Kidney epithelial cell (primary cell): ENCODE results near the gene TJP3. TPM values are rescaled to one million over a fixed set of nuclear protein-coding genes. Genes with fewer than 3 reads are reported as not detected.
A peak's percentile ranks its signal among the peaks of the same experiment; 100 is the strongest.
"Not testable (repeated sequence)": the region's sequence is repeated elsewhere in the genome, so short reads cannot be mapped to it uniquely, and the experiment has no call there.

Experiments used
- DNase-seq: peaks from one replicate; pipeline ENCODE4 v3.0.0-alpha.2; 2010; ENCODE audit warnings: low read depth
- H3K27me3 ChIP-seq: 2 replicates; pipeline ENCODE4 v1.6.0; 2011; ENCODE audit warnings: low read length; ENCODE audit not compliant: control insufficient read depth, insufficient read depth
- H3K36me3 ChIP-seq: 2 replicates; pipeline ENCODE4 v1.5.1; 2011; ENCODE audit warnings: low read length; ENCODE audit not compliant: control insufficient read depth, insufficient read depth
- H3K4me3 ChIP-seq: 2 replicates; pipeline ENCODE4 v1.5.1; 2011; ENCODE audit warnings: low read depth, mild to moderate bottlenecking, control low read depth, low read length
- total RNA-seq: library from RNA; depleted of rRNA; stranded (reverse); fragments of >200 nt; gene quantifications from 2 replicates; pipeline ENCODE4 v1.2.3, GENCODE V29; 2015
- TF ChIP-seq, protein P1 (sequence below): IDR thresholded peaks from 2 replicates; pipeline ENCODE4 v1.5.1; 2011; ENCODE audit warnings: mild to moderate bottlenecking, moderate library complexity, low read length, control low read depth, inconsistent platforms; ENCODE audit not compliant: insufficient read depth, poor library complexity, severe bottlenecking

TJP3 gene
- total RNA-seq, 1 donor from 2014 or later, result 1.7 TPM

DNA sequence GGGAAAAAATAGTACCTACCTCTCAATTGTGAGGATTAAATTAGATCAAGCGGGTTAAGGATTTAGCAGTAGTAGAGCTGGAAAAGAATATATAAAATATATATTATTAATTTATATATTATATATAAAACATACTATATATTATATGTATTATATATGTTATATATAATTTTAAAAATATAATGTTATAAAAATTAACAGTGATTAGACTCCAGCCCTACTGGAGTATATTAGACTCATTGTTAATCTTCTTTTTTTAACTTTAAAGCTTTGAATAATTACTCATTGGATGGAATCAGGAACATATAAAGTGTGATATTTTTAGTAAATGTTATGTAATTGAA is 53.9 kb downstream of the TJP3 start:
- no peak for DNase-seq
- TF ChIP-seq, protein P1, sequence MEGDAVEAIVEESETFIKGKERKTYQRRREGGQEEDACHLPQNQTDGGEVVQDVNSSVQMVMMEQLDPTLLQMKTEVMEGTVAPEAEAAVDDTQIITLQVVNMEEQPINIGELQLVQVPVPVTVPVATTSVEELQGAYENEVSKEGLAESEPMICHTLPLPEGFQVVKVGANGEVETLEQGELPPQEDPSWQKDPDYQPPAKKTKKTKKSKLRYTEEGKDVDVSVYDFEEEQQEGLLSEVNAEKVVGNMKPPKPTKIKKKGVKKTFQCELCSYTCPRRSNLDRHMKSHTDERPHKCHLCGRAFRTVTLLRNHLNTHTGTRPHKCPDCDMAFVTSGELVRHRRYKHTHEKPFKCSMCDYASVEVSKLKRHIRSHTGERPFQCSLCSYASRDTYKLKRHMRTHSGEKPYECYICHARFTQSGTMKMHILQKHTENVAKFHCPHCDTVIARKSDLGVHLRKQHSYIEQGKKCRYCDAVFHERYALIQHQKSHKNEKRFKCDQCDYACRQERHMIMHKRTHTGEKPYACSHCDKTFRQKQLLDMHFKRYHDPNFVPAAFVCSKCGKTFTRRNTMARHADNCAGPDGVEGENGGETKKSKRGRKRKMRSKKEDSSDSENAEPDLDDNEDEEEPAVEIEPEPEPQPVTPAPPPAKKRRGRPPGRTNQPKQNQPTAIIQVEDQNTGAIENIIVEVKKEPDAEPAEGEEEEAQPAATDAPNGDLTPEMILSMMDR, result no peak
- H3K36me3 ChIP-seq, result no peaks in the 10 kb centered on the region
- no peaks in the 10 kb centered on the region for H3K27me3 ChIP-seq
- peak overlapping the region; percentile 89 for H3K4me3 ChIP-seq

DNA sequence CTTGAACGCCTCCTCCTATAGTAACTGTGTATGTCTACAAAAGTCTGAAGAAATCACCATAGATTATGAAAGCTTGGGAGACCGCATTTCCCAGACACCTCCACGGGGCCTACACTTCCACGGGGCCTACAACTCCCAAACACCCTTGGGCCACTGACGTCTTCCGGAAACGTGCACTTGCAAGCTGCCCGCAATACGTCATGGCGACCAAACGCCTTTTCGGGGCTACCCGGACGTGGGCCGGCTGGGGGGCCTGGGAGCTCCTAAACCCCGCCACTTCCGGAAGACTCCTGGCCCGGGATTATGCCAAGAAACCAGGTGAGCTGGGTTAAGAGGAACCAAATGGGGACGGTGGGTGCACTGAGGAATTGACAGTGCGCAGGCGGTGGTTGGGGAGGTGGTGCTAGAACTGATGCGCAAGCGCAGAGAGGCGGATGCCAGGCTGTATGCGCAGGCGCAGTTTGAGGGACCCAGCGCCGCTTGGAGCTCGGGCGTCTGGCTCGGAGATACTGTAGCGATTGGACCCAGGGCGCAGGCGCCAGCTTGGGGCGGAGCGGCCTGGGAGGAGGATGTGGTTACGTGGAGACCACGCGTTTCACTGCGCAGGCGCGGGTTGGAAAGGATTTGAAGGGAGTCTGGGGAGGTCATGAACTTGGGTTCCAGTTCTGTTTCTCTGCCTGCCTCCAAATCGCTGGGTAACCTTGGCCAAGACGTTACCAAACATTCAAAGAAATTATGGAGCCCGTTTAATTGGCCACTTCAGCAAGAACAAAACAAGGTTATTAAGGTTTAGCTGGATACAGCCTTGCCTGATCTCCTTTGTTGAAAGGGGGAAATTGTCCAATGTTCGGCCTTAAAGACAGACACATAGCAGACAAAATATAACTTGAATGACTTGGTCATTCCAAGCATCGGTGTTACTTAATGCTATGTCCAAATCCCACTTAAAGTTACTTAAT is 54.6 kb downstream of the TJP3 start, which contains the start of gene MRPL54:
TSS of gene MRPL54 (plus strand) at position 182 of the 959 bp plus-strand sequence. CDS start at position 201, 19 bp downstream.
- peak within 1 kb of the TSS; percentile 96 for H3K4me3 ChIP-seq
- DNase-seq, result peak; percentile 97
- no peaks in the 10 kb centered on the region for H3K27me3 ChIP-seq
- H3K36me3 ChIP-seq, result no peaks in the 10 kb centered on the region
- TF ChIP-seq, protein P1, result no peak

DNA sequence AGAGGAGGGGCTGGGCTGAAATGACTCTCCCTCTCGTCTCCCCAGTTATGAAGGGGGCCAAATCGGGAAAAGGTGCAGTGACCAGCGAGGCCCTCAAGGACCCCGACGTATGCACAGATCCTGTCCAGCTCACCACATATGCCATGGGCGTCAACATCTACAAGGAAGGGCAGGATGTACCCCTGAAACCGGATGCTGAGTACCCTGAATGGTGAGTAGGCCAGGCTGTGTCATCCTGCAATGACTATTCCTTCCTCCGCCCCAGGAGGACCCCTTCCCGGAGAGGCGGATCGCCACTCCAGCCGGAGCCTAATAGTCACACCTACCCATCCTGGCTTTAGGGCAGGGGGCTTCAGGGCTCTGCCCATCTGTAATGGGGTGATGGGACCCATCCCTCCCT is 56.9 kb downstream of the TJP3 start:
- Histone ChIP-seq H3K4me3 (no peak overlapping the region), H3K36me3 (no peaks in the 10 kb centered on the region), H3K27me3 (no peaks in the 10 kb centered on the region)
- TF ChIP-seq, protein P1, result no peak
- no peak for DNase-seq

DNA sequence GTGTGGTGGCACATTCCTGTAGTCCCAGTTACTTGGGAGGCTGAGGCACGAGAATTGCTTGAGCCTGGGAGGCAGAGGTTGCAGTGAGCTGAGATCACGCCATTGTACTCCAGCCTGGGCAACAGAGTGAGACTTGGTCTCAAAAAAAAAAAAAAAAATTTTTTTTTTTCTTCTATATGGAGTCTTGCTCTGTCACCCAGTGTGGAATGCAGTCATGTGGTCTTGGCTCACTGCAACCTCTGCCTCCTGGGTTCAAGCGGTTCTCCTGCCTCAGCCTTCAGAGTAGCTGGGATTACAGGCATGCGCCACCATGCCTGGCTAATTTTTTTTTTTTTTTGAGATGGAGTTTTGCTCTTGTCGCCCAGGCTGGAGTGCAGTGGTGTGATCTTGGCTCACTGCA is 57.6 kb downstream of the TJP3 start:
- H3K4me3 ChIP-seq, result not testable (repeated sequence)

DNA sequence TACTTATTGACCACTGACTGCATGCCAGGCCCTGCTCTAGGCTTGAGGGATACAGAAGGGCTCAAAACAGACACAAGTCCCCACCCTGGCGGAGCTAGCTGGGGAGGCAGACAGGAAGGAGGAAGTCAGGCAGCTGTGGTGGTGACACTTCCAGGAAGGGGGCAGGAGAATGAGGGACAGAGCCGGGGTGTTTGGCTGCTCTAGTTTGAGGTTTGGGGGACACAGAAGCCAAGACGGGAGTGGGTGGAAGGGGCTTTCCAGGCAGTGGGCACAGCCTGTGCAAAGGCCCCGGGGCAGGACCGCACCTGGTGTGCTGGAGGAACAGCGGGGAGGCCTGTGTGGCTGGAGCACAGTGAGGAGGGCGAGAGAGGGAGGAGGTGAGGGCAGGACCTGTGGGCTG is 58.3 kb downstream of the TJP3 start:
- Histone ChIP-seq H3K27me3 (peaks cover 7% of the 10 kb centered on the region), H3K36me3 (no peaks in the 10 kb centered on the region), H3K4me3 (no peak overlapping the region)
- TF ChIP-seq, protein P1, result no peak
- no peak for DNase-seq

More for the DNA sequence above, 57.6 kb downstream of the TJP3 start:
- not testable (repeated sequence) for DNase-seq, H3K27me3 ChIP-seq, H3K36me3 ChIP-seq

DNA sequence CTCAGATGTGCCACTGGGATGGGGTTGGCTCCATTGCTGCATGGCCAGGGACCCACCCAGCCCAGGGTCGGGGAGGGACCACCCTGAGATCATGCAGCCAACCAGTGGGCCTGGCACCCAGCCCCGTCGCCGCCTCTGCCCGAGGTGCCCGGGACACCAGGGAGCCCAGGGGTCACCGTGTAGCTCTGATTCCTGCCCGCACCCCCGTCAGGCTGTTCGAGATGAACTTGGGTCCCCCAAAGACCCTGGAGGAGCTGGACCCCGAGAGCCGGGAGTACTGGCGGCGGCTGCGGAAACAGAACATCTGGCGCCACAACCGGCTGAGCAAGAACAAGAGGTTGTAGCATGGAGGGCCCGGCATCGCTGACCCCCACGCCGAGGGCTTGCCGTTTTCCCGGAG is 58.9 kb downstream of the TJP3 start:
- no peaks in the 10 kb centered on the region for H3K36me3 ChIP-seq
- peaks cover 12% of the 10 kb centered on the region for H3K27me3 ChIP-seq
- H3K4me3 ChIP-seq, result no peak overlapping the region
- DNase-seq, result no peak
- TF ChIP-seq, protein P1, result no peak
